GM19455 (cell line): ENCODE data around the gene FOXL1.

Experiments used
- ATAC-seq: cut with Tn5 transposase; IDR thresholded peaks from one replicate; pipeline ENCODE4 v1.9.1; 2021; ENCODE audit not compliant: unreplicated experiment

FOXL1 gene

DNA sequence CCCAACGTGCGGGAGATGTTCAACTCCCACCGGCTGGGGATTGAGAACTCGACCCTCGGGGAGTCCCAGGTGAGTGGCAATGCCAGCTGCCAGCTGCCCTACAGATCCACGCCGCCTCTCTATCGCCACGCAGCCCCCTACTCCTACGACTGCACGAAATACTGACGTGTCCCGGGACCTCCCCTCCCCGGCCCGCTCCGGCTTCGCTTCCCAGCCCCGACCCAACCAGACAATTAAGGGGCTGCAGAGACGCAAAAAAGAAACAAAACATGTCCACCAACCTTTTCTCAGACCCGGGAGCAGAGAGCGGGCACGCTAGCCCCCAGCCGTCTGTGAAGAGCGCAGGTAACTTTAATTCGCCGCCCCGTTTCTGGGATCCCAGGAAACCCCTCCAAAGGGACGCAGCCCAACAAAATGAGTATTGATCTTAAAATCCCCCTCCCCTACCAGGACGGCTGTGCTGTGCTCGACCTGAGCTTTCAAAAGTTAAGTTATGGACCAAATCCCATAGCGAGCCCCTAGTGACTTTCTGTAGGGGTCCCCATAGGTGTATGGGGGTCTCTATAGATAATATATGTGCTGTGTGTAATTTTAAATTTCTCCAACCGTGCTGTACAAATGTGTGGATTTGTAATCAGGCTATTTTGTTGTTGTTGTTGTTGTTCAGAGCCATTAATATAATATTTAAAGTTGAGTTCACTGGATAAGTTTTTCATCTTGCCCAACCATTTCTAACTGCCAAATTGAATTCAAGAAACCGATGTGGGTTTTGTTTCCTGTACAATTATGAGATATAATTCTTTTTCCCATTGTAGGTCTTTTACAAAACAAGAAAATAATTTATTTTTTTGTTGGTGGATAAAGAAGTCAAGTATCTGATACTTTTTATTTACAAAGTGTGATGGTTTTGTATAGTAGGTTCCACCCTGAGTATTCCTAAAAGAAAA, 9.4 kb upstream of the FOXL1 start:
- ATAC-seq, result no peak

DNA sequence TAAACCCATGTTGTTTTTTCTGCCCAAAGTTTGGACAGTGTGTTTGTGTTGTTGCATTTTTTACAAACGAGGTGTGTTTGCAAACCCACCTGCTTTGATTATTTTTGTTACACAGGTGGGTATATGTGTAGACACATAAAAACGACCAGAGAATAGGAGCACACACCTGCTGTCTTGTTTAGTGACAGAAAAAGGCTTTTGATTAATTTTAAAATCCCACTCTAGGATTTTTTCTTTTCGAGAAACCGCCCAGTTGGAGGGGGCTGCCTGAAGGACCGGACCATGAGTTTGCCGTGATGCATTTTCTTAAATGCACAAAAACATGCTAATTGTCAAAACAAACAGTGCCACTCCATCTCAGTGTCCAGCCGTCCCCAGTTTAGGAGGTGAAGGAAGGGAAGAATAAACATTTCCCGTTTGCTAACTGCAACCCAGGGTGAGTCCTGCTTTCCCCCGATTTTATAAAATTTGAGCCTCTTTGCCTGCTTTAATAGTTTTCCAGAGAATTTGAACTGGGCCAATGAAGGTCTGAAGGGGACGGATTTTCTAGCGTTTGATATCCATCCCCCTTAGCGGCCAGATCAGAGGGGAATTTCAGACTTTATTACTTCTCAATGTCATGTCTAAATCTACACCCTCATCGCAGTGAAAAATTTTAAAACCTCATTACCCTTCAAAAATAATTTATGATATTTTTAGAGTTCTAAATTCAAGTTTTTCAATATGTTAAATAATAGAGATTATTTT, 8.5 kb upstream of the FOXL1 start:
- no peak for ATAC-seq

DNA sequence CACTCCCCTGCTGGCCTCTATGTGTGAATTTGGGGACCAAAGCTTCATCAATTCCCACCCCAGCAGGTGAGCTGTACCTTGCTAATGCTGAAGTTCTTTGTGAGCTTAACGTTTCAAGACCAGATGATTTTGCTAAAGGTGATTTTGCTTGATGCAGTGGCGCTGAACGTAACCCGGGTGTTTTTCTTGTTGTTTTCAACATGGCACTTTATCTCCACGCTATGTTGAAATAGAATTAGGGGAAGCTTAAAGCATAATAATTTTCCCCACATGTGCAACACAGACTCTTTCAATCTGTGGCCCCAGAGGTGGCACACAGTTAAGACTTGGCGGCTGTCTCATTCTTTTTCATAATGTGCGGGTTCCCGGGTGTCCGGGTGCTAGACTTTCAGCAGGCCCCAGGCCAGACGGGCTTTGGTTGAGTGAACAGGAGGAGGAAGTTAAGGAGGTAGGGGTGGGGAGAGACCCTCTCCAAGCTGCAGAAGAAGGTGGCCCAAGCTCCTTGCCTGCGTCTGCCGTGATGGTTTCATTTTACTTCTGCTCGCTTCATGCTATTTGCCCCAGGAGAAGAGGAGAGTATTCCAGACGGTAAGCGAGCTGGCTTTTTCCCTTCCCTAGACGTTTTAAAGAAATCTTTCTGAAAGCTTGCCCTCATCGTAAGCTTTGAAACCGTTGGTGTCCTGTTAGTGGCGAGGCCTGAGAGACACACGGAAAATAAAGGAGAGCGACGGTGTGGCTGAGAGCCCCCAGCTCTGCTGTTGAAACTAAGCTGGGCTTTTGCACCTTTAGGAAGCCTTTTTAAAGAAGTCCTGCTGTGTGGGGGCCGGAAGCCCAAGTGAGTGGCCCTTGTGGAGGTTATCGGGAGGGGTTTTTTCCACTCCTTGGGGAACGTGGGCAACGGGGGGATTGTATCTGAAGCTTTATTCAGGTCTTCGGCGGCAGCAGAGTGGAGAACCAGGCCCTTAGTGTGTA, 7.5 kb upstream of the FOXL1 start:
- no peak for ATAC-seq

DNA sequence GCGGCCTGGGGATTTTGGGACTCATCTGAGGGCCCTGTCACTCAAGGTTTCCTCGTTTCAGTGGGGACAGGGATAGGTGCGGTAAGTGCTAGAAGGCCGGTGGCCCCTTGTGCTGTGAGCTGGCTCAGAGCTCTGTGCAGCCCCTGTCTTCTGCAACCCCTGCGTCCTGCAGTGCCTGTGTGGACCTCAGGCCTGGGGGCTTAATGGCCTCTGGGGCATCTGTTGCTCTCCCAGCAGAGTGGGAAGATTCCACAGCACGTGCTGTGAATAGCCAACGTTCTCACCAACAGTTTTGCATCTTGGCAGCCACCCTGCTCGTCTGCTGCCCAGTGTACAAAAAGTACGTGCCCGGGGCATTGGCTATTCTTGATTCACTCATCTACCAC, 6.8 kb upstream of the FOXL1 start:
- ATAC-seq, result no peak

DNA sequence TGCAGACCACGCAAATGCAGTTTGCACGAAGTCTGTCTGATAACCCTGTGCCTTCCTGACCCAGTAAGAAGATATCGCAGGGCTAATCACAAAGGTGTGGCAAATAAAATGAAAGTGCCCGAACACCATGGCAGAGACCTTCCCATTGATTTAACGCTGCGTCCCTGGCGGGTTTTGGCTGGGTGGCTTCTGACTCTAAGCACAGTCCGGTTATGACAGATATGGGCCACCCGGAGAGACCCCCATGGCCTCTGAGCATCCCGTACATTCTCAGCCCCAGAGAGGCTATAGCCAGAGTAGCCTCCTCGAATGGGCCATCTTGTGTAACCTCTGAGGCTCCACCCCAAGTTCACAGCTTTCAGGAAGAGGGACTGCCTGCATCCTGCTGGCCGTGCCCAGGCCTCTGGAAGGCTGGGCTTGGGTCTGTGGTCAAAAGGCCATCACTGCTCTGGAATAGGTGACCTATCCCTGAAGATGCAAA, 6.3 kb upstream of the FOXL1 start:
- ATAC-seq, result no peak

GRCh38 chr16:86572606-86573005, 5.7 kb upstream of the FOXL1 start:
- no peak for ATAC-seq

- no peak for ATAC-seq
These were observed 5.1 kb upstream of the FOXL1 start for GRCh38 chr16:86573215-86573614.

- no peak for ATAC-seq
These were observed 4.5 kb upstream of the FOXL1 start for GRCh38 chr16:86573646-86574508.

GRCh38 chr16:86574646-86575045, 3.7 kb upstream of the FOXL1 start:
- ATAC-seq, result no peak

- ATAC-seq, result no peak
These were observed 3.2 kb upstream of the FOXL1 start for GRCh38 chr16:86575095-86575685.

DNA sequence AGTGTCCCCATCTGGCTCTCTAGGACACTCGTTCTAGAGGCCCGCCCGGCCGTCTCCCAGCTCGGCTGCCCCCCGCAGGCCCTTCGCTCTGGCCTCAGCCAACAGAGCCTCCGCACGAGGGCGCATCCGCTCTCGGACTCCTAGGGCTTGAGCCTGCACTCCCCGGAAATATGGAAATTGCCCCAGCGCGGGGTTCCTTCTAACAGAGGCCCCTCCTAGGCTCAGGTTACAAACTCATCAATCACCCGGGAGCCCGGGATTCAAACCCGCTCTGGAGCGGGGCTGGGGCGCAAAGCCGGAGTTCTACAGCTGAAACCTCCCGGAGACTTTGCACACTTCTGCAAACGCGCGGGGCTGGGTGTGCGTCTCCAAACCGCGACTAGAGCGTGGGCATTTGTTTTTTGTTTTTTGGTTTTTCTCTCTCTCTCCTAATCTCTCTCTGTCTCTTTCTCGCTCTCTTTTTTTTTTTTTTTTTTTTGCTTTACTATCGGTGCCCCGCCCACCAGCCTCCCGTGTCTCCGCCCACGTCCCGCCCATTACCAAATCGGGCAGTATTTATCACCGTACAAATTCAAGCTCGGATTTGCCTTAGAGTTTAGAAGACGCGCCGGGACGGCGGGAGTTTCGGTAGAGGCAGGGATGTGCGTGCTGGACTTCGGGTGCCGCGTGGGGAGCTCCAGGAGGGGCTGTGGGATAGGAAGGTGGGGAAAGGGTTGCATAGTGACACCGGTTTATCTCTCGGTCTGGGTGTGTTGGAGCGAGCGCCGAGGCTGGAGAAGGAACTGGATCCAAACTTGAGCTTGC, 2.4 kb upstream of the FOXL1 start:
- no peak for ATAC-seq

DNA sequence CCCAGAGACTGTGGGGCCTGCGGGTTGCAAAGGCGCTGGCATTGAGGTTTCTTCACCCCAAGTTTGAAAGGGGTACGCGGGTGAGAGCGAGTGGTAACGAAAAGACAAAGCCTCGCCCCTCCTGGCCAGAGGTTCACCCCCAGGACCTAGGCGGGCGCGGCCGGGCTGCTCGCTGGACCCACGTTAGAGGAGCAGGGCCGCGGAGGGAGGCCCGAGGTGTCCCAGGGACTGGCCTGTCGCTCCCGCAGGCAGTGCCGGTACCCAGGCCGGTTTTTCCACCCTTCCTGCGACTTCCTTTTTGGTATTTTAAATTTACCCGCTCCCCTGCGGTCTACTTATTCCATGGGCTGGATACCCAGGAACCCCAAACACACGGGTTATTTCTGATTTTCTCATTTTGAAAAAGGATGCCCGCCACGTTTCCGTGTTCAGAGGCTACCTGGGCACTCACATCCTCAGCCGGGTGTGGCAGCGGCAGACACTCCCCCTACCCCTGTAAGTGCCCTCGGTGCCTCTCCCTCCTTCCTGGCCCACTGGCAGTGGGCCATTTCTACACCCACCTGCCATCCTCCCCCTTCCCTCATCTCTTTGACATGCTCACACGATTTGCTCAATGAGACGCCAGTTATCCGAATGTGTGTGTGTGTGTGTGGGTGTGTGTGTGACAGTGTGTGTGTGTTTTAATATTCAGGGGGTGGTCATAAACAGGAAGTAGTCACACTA, 1.6 kb upstream of the FOXL1 start:
- ATAC-seq, result no peak

DNA sequence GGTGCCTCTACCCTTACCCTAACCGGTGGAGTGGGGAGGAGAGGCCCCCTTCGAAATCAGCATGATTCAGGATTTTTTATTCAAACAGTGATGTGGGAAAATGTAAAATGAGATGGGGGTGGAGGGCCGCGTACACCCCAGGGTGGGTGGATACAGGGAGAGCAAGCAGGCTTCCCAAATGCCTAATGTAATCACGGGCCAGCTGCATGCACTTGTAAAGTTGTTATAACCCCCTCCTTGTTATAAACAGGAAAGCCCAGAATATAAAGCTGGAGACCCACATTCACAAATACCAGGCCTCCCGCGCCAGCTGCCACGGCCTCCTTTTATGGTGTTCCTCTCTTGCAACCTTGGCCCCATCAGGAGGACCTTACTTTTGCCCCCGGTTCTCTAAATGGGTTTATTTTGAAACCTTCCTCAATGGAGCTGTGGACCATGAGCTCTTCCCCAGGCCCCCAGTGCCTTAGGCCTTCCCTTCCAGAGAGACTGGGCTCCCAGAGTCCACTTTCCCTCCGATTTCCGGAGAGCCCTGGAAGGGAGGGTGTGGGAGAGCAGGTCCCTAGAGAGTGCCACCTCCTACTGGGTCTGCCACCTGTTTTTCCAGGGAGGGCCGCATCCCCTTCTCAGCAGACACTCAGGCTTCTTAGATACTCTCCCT, 906 bp upstream of the FOXL1 start:
- ATAC-seq, result no peak

- ATAC-seq, result no peak
These were observed 390 bp downstream of the FOXL1 start for GRCh38 chr16:86578611-86579267.

- no peak for ATAC-seq
These were observed 1.1 kb downstream of the FOXL1 start for GRCh38 chr16:86579268-86580062.

- no peak for ATAC-seq
These were observed 1.9 kb downstream of the FOXL1 start for GRCh38 chr16:86580063-86580790.
